Liver (tissue), 9 donors: ENCODE data around the gene LAMP5. TPM values are rescaled to one million over a fixed set of nuclear protein-coding genes. Genes with fewer than 3 reads are reported as not detected.

Experiments
- DNase-seq: peaks from one replicate; pipeline ENCODE4 v3.0.0-alpha.2; 2017; ENCODE audit warnings: low spot score
- H3K27ac ChIP-seq, 2 donors: one replicate each; pipeline ENCODE4 v1.7.0; 2013; ENCODE audit warnings: inconsistent platforms in 2 of 2, low read length in 2 of 2, control low read depth in 1 of 2, low read depth in 1 of 2, mild to moderate bottlenecking in 1 of 2
- H3K27me3 ChIP-seq, 4 donors: one replicate each; pipeline versions ENCODE4 v1.6.1 to v1.7.0; 2013; ENCODE audit warnings: low read length in 3 of 4, inconsistent platforms in 1 of 4, mild to moderate bottlenecking in 1 of 4, moderate library complexity in 1 of 4; ENCODE audit not compliant: control insufficient read depth in 4 of 4, insufficient read depth in 4 of 4
- H3K36me3 ChIP-seq, 4 donors: one replicate each; pipeline versions ENCODE4 v1.6.1 to v1.7.0; 2013; ENCODE audit warnings: low read length in 3 of 4, mild to moderate bottlenecking in 3 of 4, low read depth in 1 of 4, moderate library complexity in 1 of 4; ENCODE audit not compliant: control insufficient read depth in 4 of 4, insufficient read depth in 3 of 4
- H3K4me1 ChIP-seq, 4 donors: one replicate each; pipeline versions ENCODE4 v1.6.1 to v1.7.0; 2013; ENCODE audit warnings: low read length in 3 of 4, mild to moderate bottlenecking in 3 of 4, moderate library complexity in 1 of 4; ENCODE audit not compliant: control insufficient read depth in 4 of 4, insufficient read depth in 4 of 4
- H3K4me3 ChIP-seq, 3 donors: one replicate each; pipeline versions ENCODE4 v1.6.1 to v1.7.0; 2013; ENCODE audit warnings: low read length in 3 of 3, control low read depth in 1 of 3, low read depth in 1 of 3, mild to moderate bottlenecking in 1 of 3
- H3K9ac ChIP-seq, 2 donors: one replicate each; pipeline ENCODE4 v1.7.0; 2013; ENCODE audit warnings: low read length in 2 of 2, mild to moderate bottlenecking in 2 of 2, moderate library complexity in 2 of 2, control low read depth in 1 of 2, low read depth in 1 of 2
- H3K9me3 ChIP-seq, 4 donors: one replicate each; pipeline versions ENCODE4 v1.6.1 to v1.7.0; 2013; ENCODE audit warnings: low read length in 3 of 4; ENCODE audit not compliant: control insufficient read depth in 4 of 4
- ATF3 ChIP-seq: IDR thresholded peaks from 2 replicates; pipeline ENCODE4 v1.6.1; 2016; ENCODE audit warnings: antibody characterized with exemption
- CTCF ChIP-seq: fragments of 150-350 bp; IDR thresholded peaks from 2 replicates; pipeline ENCODE4 v1.5.1; 2017; ENCODE audit warnings: improper control_type of control experiment, low read depth, low read length; ENCODE audit not compliant: missing input control
- EGR1 ChIP-seq, 2 donors: IDR thresholded peaks; 2 replicates each; pipeline ENCODE4 v1.6.1; 2016 to 2018; ENCODE audit warnings: antibody characterized with exemption in 2 of 2, low read depth in 2 of 2
- FOXA1 ChIP-seq: IDR thresholded peaks from 2 replicates; pipeline ENCODE4 v1.6.1; 2016; ENCODE audit warnings: antibody characterized with exemption
- FOXA2 ChIP-seq: IDR thresholded peaks from 2 replicates; pipeline ENCODE4 v1.6.1; 2016; ENCODE audit warnings: antibody characterized with exemption
- GABPA ChIP-seq, 2 donors: IDR thresholded peaks in 1 of 2; conservative IDR thresholded peaks in 1 of 2; 2 replicates each; pipeline ENCODE4 v1.6.1; 2016; ENCODE audit warnings: antibody characterized with exemption in 2 of 2, mild to moderate bottlenecking in 1 of 2, moderate library complexity in 1 of 2
- HNF4A ChIP-seq, 2 donors: conservative IDR thresholded peaks; 2 replicates each; pipeline ENCODE4 v1.6.1; 2016; ENCODE audit warnings: antibody characterized with exemption in 2 of 2, mild to moderate bottlenecking in 2 of 2
- HNF4G ChIP-seq: IDR thresholded peaks from 2 replicates; pipeline ENCODE4 v1.6.1; 2016; ENCODE audit warnings: antibody characterized with exemption
- JUND ChIP-seq, 2 donors: IDR thresholded peaks; 2 replicates each; pipeline ENCODE4 v1.6.1; 2016; ENCODE audit warnings: antibody characterized with exemption in 2 of 2
- MAX ChIP-seq: IDR thresholded peaks from 2 replicates; pipeline ENCODE4 v1.6.1; 2016; ENCODE audit warnings: antibody characterized with exemption
- NR2F2 ChIP-seq: IDR thresholded peaks from 2 replicates; pipeline ENCODE4 v1.6.1; 2016; ENCODE audit warnings: antibody characterized with exemption
- RAD21 ChIP-seq, 2 donors: IDR thresholded peaks; 2 replicates each; pipeline ENCODE4 v1.6.1; 2016; ENCODE audit warnings: antibody characterized with exemption in 2 of 2, mild to moderate bottlenecking in 2 of 2
- REST ChIP-seq: IDR thresholded peaks from 2 replicates; pipeline ENCODE4 v1.6.1; 2016; ENCODE audit warnings: antibody characterized with exemption, mild to moderate bottlenecking
- SP1 ChIP-seq: IDR thresholded peaks from 2 replicates; pipeline ENCODE4 v1.6.1; 2018; ENCODE audit warnings: antibody characterized with exemption, mild to moderate bottlenecking
- TAF1 ChIP-seq: conservative IDR thresholded peaks from 2 replicates; pipeline ENCODE4 v1.6.1; 2016; ENCODE audit warnings: antibody characterized with exemption, mild to moderate bottlenecking
- YY1 ChIP-seq: IDR thresholded peaks from 2 replicates; pipeline ENCODE4 v1.6.1; 2016; ENCODE audit warnings: antibody characterized with exemption, mild to moderate bottlenecking
- ZBTB33 ChIP-seq: IDR thresholded peaks from 2 replicates; pipeline ENCODE4 v1.6.1; 2016; ENCODE audit warnings: antibody characterized with exemption
- WGBS: extraction: QIAGEN DNeasy Blood & Tissue Kit; methylation state at CpG from one replicate; pipeline ENCODE4 v1.1.7; 2013; 5-methylcytosine and 5-hydroxymethylcytosine counted together
- polyA plus RNA-seq, 2 donors: library from polyadenylated mRNA; stranded (reverse) in 1 of 2; unstranded in 1 of 2; fragments of 200-250 nt in 1 of 2; fragments of >200 nt in 1 of 2; fragmentation: Nextera tagmentation in 1 of 2; extraction: Ambion mirVana in 1 of 2; gene quantifications; one replicate each; pipeline versions ENCODE4 v1.2.1 to v1.2.3, GENCODE V29; 2013 to 2015
- total RNA-seq, 2 donors: library from RNA; depleted of rRNA; stranded (reverse); fragments of >200 nt; gene quantifications; one replicate each; pipeline ENCODE4 v1.2.3, GENCODE V29; 2014
- donor health status: healthy.
- donor health status: healthy.
- donor health status: healthy.
- donor health status: healthy.
- donor health status: healthy.

Gene LAMP5
- total and polyA plus RNA-seq, 4 donors: 0.08 to 0.09 TPM; not detected in 2

GRCh38 chr20:9501473-9501872 lies 12.9 kb upstream of the LAMP5 start:
- WGBS: 58% methylated on average over 2 of the region's 2 CpGs
- no peaks in the 10 kb centered on the region for H3K36me3 ChIP-seq
- TF ChIP-seq NR2F2 (no peak), FOXA1 (no peak), HNF4A (conservative IDR thresholded peaks at IDR 0.05) (no peak), ATF3 (no peak), SP1 (no peak), GABPA (IDR thresholded peaks at IDR 0.05 in 1 of 2, conservative IDR thresholded peaks at IDR 0.05 in 1 of 2) (no peak), REST (no peak), HNF4G (no peak), ZBTB33 (no peak), RAD21 (IDR thresholded peaks at IDR 0.05) (no peak), EGR1 (IDR thresholded peaks at IDR 0.05; ENCODE audit: low read depth in 2 of 2) (no peak), FOXA2 (no peak), CTCF (no peak), TAF1 (no peak), JUND (IDR thresholded peaks at IDR 0.05) (no peak), YY1 (no peak), MAX (no peak)
- H3K9me3 ChIP-seq: no peaks in the 10 kb centered on the region
- no peaks in the 10 kb centered on the region for H3K4me1 ChIP-seq
- DNase-seq: no peak
- H3K4me3 ChIP-seq: no peak overlapping the region
- H3K9ac ChIP-seq: no peak overlapping the region
- peaks cover 0 to 2% (median 2%) of the 10 kb centered on the region in 4 donors for H3K27me3 ChIP-seq
- no peak overlapping the region for H3K27ac ChIP-seq
